ENCODE measurements around the gene SMCR8. TPM values are rescaled to one million over a fixed set of nuclear protein-coding genes. Genes with fewer than 3 reads are reported as not detected.

SMCR8 gene
- total and polyA plus RNA-seq, 2 of the 13 experiments (the other 11 are each of a cell fraction or from before 2014, with no cell fraction given), result 7.6 to 11.8 TPM

DNA sequence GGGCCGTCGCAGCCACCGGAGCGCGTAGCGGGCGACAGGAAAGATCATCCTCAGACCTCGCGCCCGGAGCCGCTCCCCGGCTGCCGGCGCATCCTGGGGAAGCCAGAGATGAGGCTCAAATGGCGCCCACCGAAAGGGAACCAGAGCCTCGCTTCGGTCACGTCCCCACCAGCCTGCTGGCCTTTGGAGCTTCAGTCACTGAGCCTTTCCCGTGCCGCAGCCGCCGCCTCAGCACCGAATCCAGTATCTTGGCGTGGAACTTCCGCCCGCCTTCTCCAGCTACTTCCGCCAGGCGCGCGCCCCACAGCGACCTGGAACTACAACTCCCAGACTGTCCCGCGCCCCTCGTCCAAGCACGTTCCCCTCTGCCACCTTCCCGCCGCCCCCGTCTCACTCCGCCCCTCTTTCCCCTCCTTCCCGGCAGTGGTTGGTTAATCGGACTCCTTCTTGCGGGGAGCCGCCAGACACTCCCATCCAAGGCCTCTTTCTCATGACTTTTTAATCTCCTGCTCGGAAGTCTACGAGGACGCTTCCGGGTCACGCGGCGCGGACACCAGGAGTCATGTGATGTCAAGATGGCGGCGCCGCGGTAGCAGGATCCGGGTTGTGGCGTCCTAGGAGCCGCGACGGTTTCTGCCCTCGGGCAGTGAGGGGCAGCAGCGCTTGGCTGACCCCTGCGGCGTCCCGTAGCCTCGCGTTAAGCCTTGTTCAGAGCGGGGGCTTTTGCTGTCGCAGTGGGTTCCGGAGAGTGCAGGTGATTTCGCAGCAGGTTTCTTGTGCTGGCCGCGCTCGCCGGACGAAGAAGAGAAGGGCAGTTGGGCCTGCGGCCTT lies at the start of gene SMCR8, which contains the start of gene TOP3A (continued):
- TF ChIP-seq, protein P1, sequence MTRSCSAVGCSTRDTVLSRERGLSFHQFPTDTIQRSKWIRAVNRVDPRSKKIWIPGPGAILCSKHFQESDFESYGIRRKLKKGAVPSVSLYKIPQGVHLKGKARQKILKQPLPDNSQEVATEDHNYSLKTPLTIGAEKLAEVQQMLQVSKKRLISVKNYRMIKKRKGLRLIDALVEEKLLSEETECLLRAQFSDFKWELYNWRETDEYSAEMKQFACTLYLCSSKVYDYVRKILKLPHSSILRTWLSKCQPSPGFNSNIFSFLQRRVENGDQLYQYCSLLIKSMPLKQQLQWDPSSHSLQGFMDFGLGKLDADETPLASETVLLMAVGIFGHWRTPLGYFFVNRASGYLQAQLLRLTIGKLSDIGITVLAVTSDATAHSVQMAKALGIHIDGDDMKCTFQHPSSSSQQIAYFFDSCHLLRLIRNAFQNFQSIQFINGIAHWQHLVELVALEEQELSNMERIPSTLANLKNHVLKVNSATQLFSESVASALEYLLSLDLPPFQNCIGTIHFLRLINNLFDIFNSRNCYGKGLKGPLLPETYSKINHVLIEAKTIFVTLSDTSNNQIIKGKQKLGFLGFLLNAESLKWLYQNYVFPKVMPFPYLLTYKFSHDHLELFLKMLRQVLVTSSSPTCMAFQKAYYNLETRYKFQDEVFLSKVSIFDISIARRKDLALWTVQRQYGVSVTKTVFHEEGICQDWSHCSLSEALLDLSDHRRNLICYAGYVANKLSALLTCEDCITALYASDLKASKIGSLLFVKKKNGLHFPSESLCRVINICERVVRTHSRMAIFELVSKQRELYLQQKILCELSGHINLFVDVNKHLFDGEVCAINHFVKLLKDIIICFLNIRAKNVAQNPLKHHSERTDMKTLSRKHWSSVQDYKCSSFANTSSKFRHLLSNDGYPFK (CRISPR knock-in tag; IDR thresholded peaks at IDR 0.05; ENCODE audit: borderline replicate concordance), result peak; percentile 54; the same call in 1 of the 2 replicates
- TF ChIP-seq ZSCAN12 (CRISPR knock-in tag; IDR thresholded peaks at IDR 0.05), result no peak
- TF ChIP-seq, protein P2, sequence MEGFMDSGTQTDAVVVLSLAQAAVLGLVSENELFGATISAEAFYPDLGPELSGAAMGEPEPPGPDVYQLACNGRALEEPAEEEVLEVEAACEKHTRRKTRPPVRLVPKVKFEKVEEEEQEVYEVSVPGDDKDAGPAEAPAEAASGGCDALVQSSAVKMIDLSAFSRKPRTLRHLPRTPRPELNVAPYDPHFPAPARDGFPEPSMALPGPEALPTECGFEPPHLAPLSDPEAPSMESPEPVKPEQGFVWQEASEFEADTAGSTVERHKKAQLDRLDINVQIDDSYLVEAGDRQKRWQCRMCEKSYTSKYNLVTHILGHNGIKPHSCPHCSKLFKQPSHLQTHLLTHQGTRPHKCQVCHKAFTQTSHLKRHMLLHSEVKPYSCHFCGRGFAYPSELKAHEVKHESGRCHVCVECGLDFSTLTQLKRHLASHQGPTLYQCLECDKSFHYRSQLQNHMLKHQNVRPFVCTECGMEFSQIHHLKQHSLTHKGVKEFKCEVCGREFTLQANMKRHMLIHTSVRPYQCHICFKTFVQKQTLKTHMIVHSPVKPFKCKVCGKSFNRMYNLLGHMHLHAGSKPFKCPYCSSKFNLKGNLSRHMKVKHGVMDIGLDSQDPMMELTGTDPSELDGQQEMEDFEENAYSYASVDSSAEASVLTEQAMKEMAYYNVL (CRISPR knock-in tag; IDR thresholded peaks at IDR 0.05; ENCODE audit: borderline replicate concordance), result no peak
- 0 out of 2 replicates have a peak, but pooled peaks have one; percentile 3 for TF ChIP-seq MED13 (CRISPR knock-in tag; IDR thresholded peaks at IDR 0.05)
- TF ChIP-seq PITX1 (CRISPR knock-in tag; IDR thresholded peaks at IDR 0.05), result peak; percentile 89; the same call in 1 of the 2 replicates
- TF ChIP-seq, protein P3, sequence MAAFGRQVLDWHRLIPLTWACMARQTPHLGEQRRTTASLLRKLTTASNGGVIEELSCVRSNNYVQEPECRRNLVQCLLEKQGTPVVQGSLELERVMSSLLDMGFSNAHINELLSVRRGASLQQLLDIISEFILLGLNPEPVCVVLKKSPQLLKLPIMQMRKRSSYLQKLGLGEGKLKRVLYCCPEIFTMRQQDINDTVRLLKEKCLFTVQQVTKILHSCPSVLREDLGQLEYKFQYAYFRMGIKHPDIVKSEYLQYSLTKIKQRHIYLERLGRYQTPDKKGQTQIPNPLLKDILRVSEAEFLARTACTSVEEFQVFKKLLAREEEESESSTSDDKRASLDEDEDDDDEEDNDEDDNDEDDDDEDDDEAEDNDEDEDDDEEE (CRISPR knock-in tag; IDR thresholded peaks at IDR 0.05), result peak; percentile 84; the same call in 1 of the 2 replicates
- TF ChIP-seq ZNF143 (CRISPR knock-in tag; IDR thresholded peaks at IDR 0.05), result peak; percentile 94
- 0 out of 2 replicates have a peak, but pooled peaks have one; percentile 12 for TF ChIP-seq ZNF484 (CRISPR knock-in tag; IDR thresholded peaks at IDR 0.05; ENCODE audit: borderline replicate concordance, low read depth)
- no peak; the same call in 1 of the 2 replicates for TF ChIP-seq ZNF776 (CRISPR knock-in tag; IDR thresholded peaks at IDR 0.05)
- TF ChIP-seq GTF2F1 (IDR thresholded peaks at IDR 0.05; ENCODE audit: low read length), result no peak; the same call in 1 of the 2 replicates
- no peak for TF ChIP-seq HDAC6 (IDR thresholded peaks at IDR 0.05; ENCODE audit: low read depth, low read length)
- no peak for TF ChIP-seq NCOA2 (CRISPR knock-in tag; IDR thresholded peaks at IDR 0.05)
- TF ChIP-seq, protein P4, sequence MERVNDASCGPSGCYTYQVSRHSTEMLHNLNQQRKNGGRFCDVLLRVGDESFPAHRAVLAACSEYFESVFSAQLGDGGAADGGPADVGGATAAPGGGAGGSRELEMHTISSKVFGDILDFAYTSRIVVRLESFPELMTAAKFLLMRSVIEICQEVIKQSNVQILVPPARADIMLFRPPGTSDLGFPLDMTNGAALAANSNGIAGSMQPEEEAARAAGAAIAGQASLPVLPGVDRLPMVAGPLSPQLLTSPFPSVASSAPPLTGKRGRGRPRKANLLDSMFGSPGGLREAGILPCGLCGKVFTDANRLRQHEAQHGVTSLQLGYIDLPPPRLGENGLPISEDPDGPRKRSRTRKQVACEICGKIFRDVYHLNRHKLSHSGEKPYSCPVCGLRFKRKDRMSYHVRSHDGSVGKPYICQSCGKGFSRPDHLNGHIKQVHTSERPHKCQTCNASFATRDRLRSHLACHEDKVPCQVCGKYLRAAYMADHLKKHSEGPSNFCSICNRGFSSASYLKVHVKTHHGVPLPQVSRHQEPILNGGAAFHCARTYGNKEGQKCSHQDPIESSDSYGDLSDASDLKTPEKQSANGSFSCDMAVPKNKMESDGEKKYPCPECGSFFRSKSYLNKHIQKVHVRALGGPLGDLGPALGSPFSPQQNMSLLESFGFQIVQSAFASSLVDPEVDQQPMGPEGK (CRISPR knock-in tag; IDR thresholded peaks at IDR 0.05), result peak; percentile 58; the same call in 1 of the 2 replicates
- peak; percentile 60; the same call in 1 of the 2 replicates for TF ChIP-seq ZNF546 (CRISPR knock-in tag; conservative IDR thresholded peaks at IDR 0.05)
- no peak for TF ChIP-seq HNRNPUL1 (IDR thresholded peaks at IDR 0.05; ENCODE audit: low read depth, low read length)
- TF ChIP-seq ZNF724P (CRISPR knock-in tag; IDR thresholded peaks at IDR 0.05; ENCODE audit: borderline replicate concordance), result no peak
- TF ChIP-seq TAF1 (CRISPR knock-in tag; IDR thresholded peaks at IDR 0.05), result peak; percentile 78
- no peak for TF ChIP-seq JARID2 (CRISPR knock-in tag; IDR thresholded peaks at IDR 0.05; ENCODE audit: insufficient replicate concordance)
- TF ChIP-seq ISX (CRISPR knock-in tag; conservative IDR thresholded peaks at IDR 0.05), result 0 out of 2 replicates have a peak, but pooled peaks have one; percentile 17
- no peak for TF ChIP-seq ZNF569 (CRISPR knock-in tag; IDR thresholded peaks at IDR 0.05; ENCODE audit: borderline replicate concordance)
